Ovary (tissue), 9 donors: ENCODE measurements around the gene APIP. TPM values are rescaled to one million over a fixed set of nuclear protein-coding genes. Genes with fewer than 3 reads are reported as not detected.

Experiments used
- DNase-seq, 5 donors: peaks; one replicate each; pipeline ENCODE4 v3.0.0-alpha.2; 2019 to 2020
- H3K27ac ChIP-seq, 2 donors: fragments of 200-600 bp; one replicate each; pipeline versions ENCODE4 v1.5.1 to v1.8.0; 2019 to 2022
- H3K27me3 ChIP-seq: fragments of 200-600 bp; one replicate; pipeline ENCODE4 v1.8.0; 2022
- H3K36me3 ChIP-seq: fragments of 200-600 bp; sonication (generic); one replicate; pipeline ENCODE4 v1.5.1; 2019
- H3K4me1 ChIP-seq: one replicate; pipeline ENCODE4 v1.8.1; 2013; ENCODE audit warnings: mild to moderate bottlenecking, moderate library complexity; ENCODE audit not compliant: insufficient read depth
- H3K4me3 ChIP-seq: fragments of 200-600 bp; sonication (generic); one replicate; pipeline ENCODE4 v1.5.1; 2017
- H3K9me3 ChIP-seq, 2 donors: fragments of 200-600 bp in 1 of 2; sonication (generic) in 1 of 2; one replicate each; pipeline versions ENCODE4 v1.5.1 to v1.8.1; 2013 to 2019; ENCODE audit warnings: mild to moderate bottlenecking in 1 of 2, moderate library complexity in 1 of 2
- EP300 ChIP-seq: sonication (generic); formaldehyde crosslinking; IDR thresholded peaks from one replicate; pipeline ENCODE4 v1.6.1; 2017; ENCODE audit warnings: antibody characterized with exemption
- POLR2A ChIP-seq: fragments of 450-650 bp; IDR thresholded peaks from one replicate; pipeline ENCODE4 v1.6.1; 2017; ENCODE audit warnings: antibody characterized with exemption, mild to moderate bottlenecking, moderate library complexity
- WGBS, 3 donors: extraction: QIAGEN DNeasy Blood & Tissue Kit in 1 of 3; methylation state at CpG; one replicate each; pipeline versions ENCODE4 v1.1.5 to v1.1.7; 2013 to 2017; 5-methylcytosine and 5-hydroxymethylcytosine counted together
- intact Hi-C, 4 donors: fragments of 100-400 bp; cut with DNase I; formaldehyde crosslinking; loops; one replicate each; pipeline versions ENCODE4 v1.11.0 to v1.15.1; 2022 to 2023
- polyA plus RNA-seq, 2 donors: library from polyadenylated mRNA; stranded (reverse); fragments of 200-250 nt in 1 of 2; fragments of 350-450 nt in 1 of 2; fragmentation: Illumina TruSeq in 1 of 2; extraction: RNeasy Lipid Tissue Mini Kit (QIAGEN cat#74804) in 1 of 2; gene quantifications; one replicate each; pipeline ENCODE4 v1.2.3, GENCODE V29; 2013 to 2014
- total RNA-seq, 7 donors: library from RNA; depleted of rRNA in 2 of 7; stranded (reverse); fragments of >200 nt in 2 of 7; fragmentation: NEBNext Ultra II Directional in 3 of 7; extraction: Animal tissue kit (Norgen Biotek cat#: 25700) in 3 of 7; gene quantifications; one replicate each; pipeline versions ENCODE4 v1.1.0 to v1.2.4, GENCODE V29; 2016 to 2023
- TF ChIP-seq, protein P1 (sequence below), 3 donors: fragments of 450-650 bp in 2 of 3; fragments of 200-600 bp in 1 of 3; IDR thresholded peaks; one replicate each; pipeline versions ENCODE4 v1.5.1 to v1.8.0; 2016 to 2022; ENCODE audit warnings: antibody characterized with exemption in 3 of 3, mild to moderate bottlenecking in 1 of 3
- donor health status: DM: no; HTN: no; CAD: no; lungs with moderate emphysema.
- donor health status: DM: no; HTN: no; CAD: no.
- donor health status: Bipolar disorder and iron deficiency.
- donor health status: DM: yes; HTN: yes; CAD: no.
- donor health status: DM: no; HTN: no; CAD: no.
- donor health status: DM: yes; HTN: yes; CAD: no.

APIP gene
- total and polyA plus RNA-seq, 9 donors: 20.5 to 27.6 (median 24.1) TPM

- H3K27ac ChIP-seq: no peak overlapping the region
- no peaks in the 10 kb centered on the region for H3K4me1 ChIP-seq
- no peaks in the 10 kb centered on the region for H3K36me3 ChIP-seq
- no peak for DNase-seq
- WGBS, 3 donors: 23 to 53% (median 35%) methylated on average over 3 of the region's 3 CpGs
- TF ChIP-seq POLR2A (no peak), EP300 (no peak)
- TF ChIP-seq, protein P1, sequence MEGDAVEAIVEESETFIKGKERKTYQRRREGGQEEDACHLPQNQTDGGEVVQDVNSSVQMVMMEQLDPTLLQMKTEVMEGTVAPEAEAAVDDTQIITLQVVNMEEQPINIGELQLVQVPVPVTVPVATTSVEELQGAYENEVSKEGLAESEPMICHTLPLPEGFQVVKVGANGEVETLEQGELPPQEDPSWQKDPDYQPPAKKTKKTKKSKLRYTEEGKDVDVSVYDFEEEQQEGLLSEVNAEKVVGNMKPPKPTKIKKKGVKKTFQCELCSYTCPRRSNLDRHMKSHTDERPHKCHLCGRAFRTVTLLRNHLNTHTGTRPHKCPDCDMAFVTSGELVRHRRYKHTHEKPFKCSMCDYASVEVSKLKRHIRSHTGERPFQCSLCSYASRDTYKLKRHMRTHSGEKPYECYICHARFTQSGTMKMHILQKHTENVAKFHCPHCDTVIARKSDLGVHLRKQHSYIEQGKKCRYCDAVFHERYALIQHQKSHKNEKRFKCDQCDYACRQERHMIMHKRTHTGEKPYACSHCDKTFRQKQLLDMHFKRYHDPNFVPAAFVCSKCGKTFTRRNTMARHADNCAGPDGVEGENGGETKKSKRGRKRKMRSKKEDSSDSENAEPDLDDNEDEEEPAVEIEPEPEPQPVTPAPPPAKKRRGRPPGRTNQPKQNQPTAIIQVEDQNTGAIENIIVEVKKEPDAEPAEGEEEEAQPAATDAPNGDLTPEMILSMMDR (IDR thresholded peaks at IDR 0.05): no peak
- intact Hi-C loops: loop anchor here (5.0 to 10.0 kb wide), 4 partner anchors 456 to 556 kb away; no protein-coding TSS in a partner anchor
- no peaks in the 10 kb centered on the region for H3K27me3 ChIP-seq
- H3K9me3 ChIP-seq: no peaks in the 10 kb centered on the region
- no peak overlapping the region for H3K4me3 ChIP-seq
Measured at GRCh38 chr11:34928268-34928959, 12.2 kb upstream of the APIP start.

DNA sequence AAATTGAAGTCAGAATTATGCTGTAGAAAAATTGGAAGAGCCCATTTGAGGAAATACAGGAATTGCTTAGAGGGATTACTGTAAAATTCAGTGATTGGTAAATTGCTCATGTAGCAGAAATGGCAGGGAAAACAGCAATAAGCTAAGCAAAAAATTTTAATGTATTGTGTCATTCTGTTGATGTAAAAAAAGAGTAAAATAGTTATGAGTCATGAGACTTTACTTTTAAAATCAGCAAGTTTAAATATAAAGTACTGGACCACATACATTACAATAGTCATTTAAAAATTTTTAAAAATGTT, 10.6 kb upstream of the APIP start:
- Histone ChIP-seq H3K4me1 (no peaks in the 10 kb centered on the region), H3K27ac (no peak overlapping the region), H3K9me3 (no peaks in the 10 kb centered on the region), H3K4me3 (no peak overlapping the region), H3K36me3 (no peaks in the 10 kb centered on the region), H3K27me3 (no peaks in the 10 kb centered on the region)
- intact Hi-C loops: loop anchor here (5.0 to 10.0 kb wide), 4 partner anchors 458 to 558 kb away; no protein-coding TSS in a partner anchor
- DNase-seq: no peak
- TF ChIP-seq EP300: no peak

DNA sequence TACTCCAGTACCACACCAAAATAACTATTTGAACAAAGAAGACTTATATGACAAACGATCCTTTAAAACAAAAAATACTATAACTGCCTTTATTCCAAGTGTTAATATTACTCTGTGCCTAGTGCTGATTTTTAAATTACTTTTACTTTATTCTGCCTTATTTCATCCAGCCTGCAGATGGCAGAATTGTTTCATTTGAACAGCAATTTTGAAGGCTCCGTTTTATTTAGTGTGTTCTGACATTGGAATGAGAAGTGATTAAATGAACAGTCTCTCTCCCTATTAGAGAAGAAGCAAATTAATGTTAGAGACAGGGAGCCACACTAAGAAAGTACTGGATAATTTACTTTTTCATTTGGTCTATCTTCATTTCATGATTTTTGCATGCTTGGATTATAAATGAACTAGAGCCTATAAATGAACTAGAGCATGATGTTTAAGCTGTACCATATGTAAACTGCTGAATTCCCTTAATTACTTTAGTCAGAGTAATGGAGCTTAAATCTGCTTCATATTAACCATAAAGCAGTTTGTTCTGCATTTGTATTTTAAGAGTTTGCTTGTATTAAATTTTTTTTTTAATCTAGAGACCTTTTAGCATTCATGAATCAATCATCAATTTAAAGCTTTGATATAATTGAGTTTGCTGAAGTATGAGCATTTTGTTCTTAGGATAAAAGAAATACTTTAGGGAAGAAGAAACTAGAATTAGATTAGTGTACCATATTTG, 10.1 kb upstream of the APIP start:
- Histone ChIP-seq H3K27me3 (no peaks in the 10 kb centered on the region), H3K36me3 (no peaks in the 10 kb centered on the region), H3K4me3 (no peak overlapping the region), H3K27ac (no peak overlapping the region), H3K9me3 (no peaks in the 10 kb centered on the region), H3K4me1 (no peaks in the 10 kb centered on the region)
- TF ChIP-seq, protein P1 (IDR thresholded peaks at IDR 0.05): peak; percentile 34 to 72 (median 60)
- TF ChIP-seq EP300 (no peak), POLR2A (no peak)
- DNase-seq: no peak
- intact Hi-C loops: loop anchor here (5.0 to 10.0 kb wide), 4 partner anchors 459 to 559 kb away; no protein-coding TSS in a partner anchor
- 2 to 3% (median 3%) methylated on average over 2 of the region's 2 CpGs for WGBS, 3 donors

- DNase-seq: no peak
- intact Hi-C loops: loop anchor here (5.0 to 10.0 kb wide), 5 partner anchors 313 to 560 kb away; no protein-coding TSS in a partner anchor
- H3K9me3 ChIP-seq: no peaks in the 10 kb centered on the region
- H3K4me1 ChIP-seq: no peaks in the 10 kb centered on the region
- no peaks in the 10 kb centered on the region for H3K36me3 ChIP-seq
- no peak for TF ChIP-seq EP300
- TF ChIP-seq, protein P1 (IDR thresholded peaks at IDR 0.05): no peak
- 10 to 15% (median 14%) methylated on average over 3 of the region's 3 CpGs for WGBS, 3 donors
- H3K27ac ChIP-seq: no peak overlapping the region
- no peak overlapping the region for H3K4me3 ChIP-seq
- no peaks in the 10 kb centered on the region for H3K27me3 ChIP-seq
Measured at GRCh38 chr11:34924714-34925113, 8.5 kb upstream of the APIP start.

- intact Hi-C loops: loop anchor here in 3 of 4 donors (5.0 to 10.0 kb wide), 4 partner anchors 316 to 564 kb away; no protein-coding TSS in a partner anchor
- no peaks in the 10 kb centered on the region for H3K9me3 ChIP-seq
- WGBS, 3 donors: 94 to 98% (median 96%) methylated on average over 4 of the region's 4 CpGs
- DNase-seq: no peak
- H3K27me3 ChIP-seq: no peaks in the 10 kb centered on the region
- H3K4me3 ChIP-seq: no peak overlapping the region
- H3K4me1 ChIP-seq: peaks cover 5% of the 10 kb centered on the region
- H3K36me3 ChIP-seq: no peaks in the 10 kb centered on the region
- H3K27ac ChIP-seq: no peak overlapping the region
- TF ChIP-seq EP300: no peak
- TF ChIP-seq, protein P1 (IDR thresholded peaks at IDR 0.05): no peak
- TF ChIP-seq POLR2A: no peak
Measured at GRCh38 chr11:34921156-34921555, 5.0 kb upstream of the APIP start.
